ENCODE results near the gene DNAH17. TPM values are rescaled to one million over a fixed set of nuclear protein-coding genes. Genes with fewer than 3 reads are reported as not detected.

DNAH17 gene
- total RNA-seq, 1 donor from 2014 or later = not detected

GRCh38 chr17:78438694-78439325 is 138.4 kb downstream of the DNAH17 start:
- intact Hi-C loops (cut with DNase I) = no loop called here
- no peak overlapping the region for H3K4me3 ChIP-seq

GRCh38 chr17:78438271-78438691 is 138.9 kb downstream of the DNAH17 start:
- H3K4me3 ChIP-seq = no peak overlapping the region
- H3K27ac ChIP-seq = no peak overlapping the region
- no peaks in the 10 kb centered on the region for H3K4me1 ChIP-seq
- DNase-seq (ENCODE audit: low spot score in 2 of 2) = no peak
- no peaks in the 10 kb centered on the region for H3K27me3 ChIP-seq
- no peaks in the 10 kb centered on the region for H3K36me3 ChIP-seq
- no peaks in the 10 kb centered on the region for H3K9me3 ChIP-seq
- intact Hi-C loops (cut with DNase I) = no loop called here
- TF ChIP-seq CTCF (IDR thresholded peaks at IDR 0.05) = no peak

More at GRCh38 chr17:78438694-78439325, 138.4 kb downstream of the DNAH17 start:
- no peak overlapping the region for H3K27ac ChIP-seq
- no peaks in the 10 kb centered on the region for H3K4me1 ChIP-seq
- no peaks in the 10 kb centered on the region for H3K36me3 ChIP-seq
- no peaks in the 10 kb centered on the region for H3K27me3 ChIP-seq
- DNase-seq (ENCODE audit: low spot score in 2 of 2) = no peak
- no peaks in the 10 kb centered on the region for H3K9me3 ChIP-seq
- no peak for TF ChIP-seq CTCF (IDR thresholded peaks at IDR 0.05)

- Histone ChIP-seq H3K4me3 (no peak overlapping the region), H3K27ac (no peak overlapping the region), H3K9me3 (no peaks in the 10 kb centered on the region), H3K36me3 (no peaks in the 10 kb centered on the region), H3K4me1 (no peaks in the 10 kb centered on the region), H3K27me3 (no peaks in the 10 kb centered on the region)
- intact Hi-C loops (cut with DNase I) = no loop called here
- TF ChIP-seq CTCF (IDR thresholded peaks at IDR 0.05) = no peak
- DNase-seq (ENCODE audit: low spot score in 2 of 2) = no peak
These were observed 139.6 kb downstream of the DNAH17 start for GRCh38 chr17:78437508-78438169.

GRCh38 chr17:78435330-78436005 is 141.7 kb downstream of the DNAH17 start:
- no peaks in the 10 kb centered on the region for H3K27me3 ChIP-seq
- no peaks in the 10 kb centered on the region for H3K9me3 ChIP-seq
- H3K4me3 ChIP-seq = no peak overlapping the region
- H3K4me1 ChIP-seq = no peaks in the 10 kb centered on the region
- intact Hi-C loops (cut with DNase I) = no loop called here
- TF ChIP-seq CTCF (IDR thresholded peaks at IDR 0.05) = no peak
- H3K36me3 ChIP-seq = no peaks in the 10 kb centered on the region
- H3K27ac ChIP-seq = no peak overlapping the region
- no peak for DNase-seq (ENCODE audit: low spot score in 2 of 2)

- Histone ChIP-seq H3K27me3 (no peaks in the 10 kb centered on the region), H3K9me3 (no peaks in the 10 kb centered on the region), H3K4me1 (no peaks in the 10 kb centered on the region), H3K4me3 (no peak overlapping the region), H3K36me3 (peaks cover 0 to 4% of the 10 kb centered on the region in 2 donors), H3K27ac (no peak overlapping the region)
- intact Hi-C loops (cut with DNase I) = no loop called here
- no peak for TF ChIP-seq CTCF (IDR thresholded peaks at IDR 0.05)
- no peak for DNase-seq (ENCODE audit: low spot score in 2 of 2)
These were observed 142.5 kb downstream of the DNAH17 start for GRCh38 chr17:78434455-78435329.

Measured in ascending aorta (tissue), 2 donors.